ENCODE results near the gene KCNN1. TPM values are rescaled to one million over a fixed set of nuclear protein-coding genes. Genes with fewer than 3 reads are reported as not detected.
"Not testable (repeated sequence)": the region's sequence is repeated elsewhere in the genome, so short reads cannot be mapped to it uniquely, and the experiment has no call there.

KCNN1 gene
- total and polyA plus RNA-seq, 2 experiments from 2014 or later, result 2.2 to 29.8 TPM

- TF ChIP-seq, protein P1, sequence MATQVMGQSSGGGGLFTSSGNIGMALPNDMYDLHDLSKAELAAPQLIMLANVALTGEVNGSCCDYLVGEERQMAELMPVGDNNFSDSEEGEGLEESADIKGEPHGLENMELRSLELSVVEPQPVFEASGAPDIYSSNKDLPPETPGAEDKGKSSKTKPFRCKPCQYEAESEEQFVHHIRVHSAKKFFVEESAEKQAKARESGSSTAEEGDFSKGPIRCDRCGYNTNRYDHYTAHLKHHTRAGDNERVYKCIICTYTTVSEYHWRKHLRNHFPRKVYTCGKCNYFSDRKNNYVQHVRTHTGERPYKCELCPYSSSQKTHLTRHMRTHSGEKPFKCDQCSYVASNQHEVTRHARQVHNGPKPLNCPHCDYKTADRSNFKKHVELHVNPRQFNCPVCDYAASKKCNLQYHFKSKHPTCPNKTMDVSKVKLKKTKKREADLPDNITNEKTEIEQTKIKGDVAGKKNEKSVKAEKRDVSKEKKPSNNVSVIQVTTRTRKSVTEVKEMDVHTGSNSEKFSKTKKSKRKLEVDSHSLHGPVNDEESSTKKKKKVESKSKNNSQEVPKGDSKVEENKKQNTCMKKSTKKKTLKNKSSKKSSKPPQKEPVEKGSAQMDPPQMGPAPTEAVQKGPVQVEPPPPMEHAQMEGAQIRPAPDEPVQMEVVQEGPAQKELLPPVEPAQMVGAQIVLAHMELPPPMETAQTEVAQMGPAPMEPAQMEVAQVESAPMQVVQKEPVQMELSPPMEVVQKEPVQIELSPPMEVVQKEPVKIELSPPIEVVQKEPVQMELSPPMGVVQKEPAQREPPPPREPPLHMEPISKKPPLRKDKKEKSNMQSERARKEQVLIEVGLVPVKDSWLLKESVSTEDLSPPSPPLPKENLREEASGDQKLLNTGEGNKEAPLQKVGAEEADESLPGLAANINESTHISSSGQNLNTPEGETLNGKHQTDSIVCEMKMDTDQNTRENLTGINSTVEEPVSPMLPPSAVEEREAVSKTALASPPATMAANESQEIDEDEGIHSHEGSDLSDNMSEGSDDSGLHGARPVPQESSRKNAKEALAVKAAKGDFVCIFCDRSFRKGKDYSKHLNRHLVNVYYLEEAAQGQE (IDR thresholded peaks at IDR 0.05; ENCODE audit: unreplicated experiment), result no peak
- TF ChIP-seq ZNF331 (CRISPR knock-in tag; IDR thresholded peaks at IDR 0.05; ENCODE audit: low read depth) (no peak), EZH2phosphoT487 (IDR thresholded peaks at IDR 0.05; ENCODE audit: unreplicated experiment) (no peak), EZH2 (IDR thresholded peaks at IDR 0.05; ENCODE audit: low read depth, unreplicated experiment) (no peak), STAT1 (IDR thresholded peaks at IDR 0.05; ENCODE audit: unreplicated experiment) (no peak)
- TF ChIP-seq, protein P2, sequence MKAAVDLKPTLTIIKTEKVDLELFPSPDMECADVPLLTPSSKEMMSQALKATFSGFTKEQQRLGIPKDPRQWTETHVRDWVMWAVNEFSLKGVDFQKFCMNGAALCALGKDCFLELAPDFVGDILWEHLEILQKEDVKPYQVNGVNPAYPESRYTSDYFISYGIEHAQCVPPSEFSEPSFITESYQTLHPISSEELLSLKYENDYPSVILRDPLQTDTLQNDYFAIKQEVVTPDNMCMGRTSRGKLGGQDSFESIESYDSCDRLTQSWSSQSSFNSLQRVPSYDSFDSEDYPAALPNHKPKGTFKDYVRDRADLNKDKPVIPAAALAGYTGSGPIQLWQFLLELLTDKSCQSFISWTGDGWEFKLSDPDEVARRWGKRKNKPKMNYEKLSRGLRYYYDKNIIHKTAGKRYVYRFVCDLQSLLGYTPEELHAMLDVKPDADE (IDR thresholded peaks at IDR 0.05), result no peak
- TF ChIP-seq, protein P3, sequence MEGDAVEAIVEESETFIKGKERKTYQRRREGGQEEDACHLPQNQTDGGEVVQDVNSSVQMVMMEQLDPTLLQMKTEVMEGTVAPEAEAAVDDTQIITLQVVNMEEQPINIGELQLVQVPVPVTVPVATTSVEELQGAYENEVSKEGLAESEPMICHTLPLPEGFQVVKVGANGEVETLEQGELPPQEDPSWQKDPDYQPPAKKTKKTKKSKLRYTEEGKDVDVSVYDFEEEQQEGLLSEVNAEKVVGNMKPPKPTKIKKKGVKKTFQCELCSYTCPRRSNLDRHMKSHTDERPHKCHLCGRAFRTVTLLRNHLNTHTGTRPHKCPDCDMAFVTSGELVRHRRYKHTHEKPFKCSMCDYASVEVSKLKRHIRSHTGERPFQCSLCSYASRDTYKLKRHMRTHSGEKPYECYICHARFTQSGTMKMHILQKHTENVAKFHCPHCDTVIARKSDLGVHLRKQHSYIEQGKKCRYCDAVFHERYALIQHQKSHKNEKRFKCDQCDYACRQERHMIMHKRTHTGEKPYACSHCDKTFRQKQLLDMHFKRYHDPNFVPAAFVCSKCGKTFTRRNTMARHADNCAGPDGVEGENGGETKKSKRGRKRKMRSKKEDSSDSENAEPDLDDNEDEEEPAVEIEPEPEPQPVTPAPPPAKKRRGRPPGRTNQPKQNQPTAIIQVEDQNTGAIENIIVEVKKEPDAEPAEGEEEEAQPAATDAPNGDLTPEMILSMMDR (conservative IDR thresholded peaks at IDR 0.05; ENCODE audit: low read depth in 2 of 2), result no peak
Measured at GRCh38 chr19:18027151-18027550, 60.2 kb downstream of the KCNN1 start (continued).

DNA sequence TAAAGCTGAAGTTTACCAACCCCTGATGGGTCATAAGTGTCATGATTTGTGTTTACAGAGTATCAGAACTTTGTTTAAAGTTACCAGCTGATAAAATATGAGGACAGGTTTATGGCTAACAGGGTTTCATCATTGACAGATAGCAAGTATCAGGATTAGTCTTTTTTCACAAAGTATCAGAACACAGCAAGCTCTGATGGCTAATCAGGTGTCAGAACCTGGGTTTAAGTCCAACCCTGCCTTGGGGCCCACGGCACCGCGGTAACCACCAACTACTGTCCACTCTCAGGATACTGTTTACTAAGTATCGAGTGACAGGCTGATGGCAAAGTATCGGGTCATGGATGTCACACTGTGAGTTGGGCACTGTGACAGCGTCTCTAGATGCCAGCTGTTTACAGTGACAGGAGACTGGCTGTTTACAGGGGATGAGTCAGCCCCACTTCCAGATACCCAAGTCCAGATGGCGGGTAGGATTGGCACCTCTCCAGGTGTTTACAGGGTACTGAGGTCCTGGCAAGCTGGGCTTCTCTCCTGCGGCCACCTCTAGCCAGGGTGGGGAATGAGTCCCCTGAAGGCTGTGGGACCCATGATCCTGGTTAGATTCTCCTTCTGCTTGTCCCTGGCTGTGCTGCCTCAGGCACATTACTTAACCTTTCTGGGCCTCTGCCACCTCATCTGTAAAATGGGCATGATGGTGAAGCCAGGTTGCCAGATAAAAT is 62.9 kb downstream of the KCNN1 start:
- Histone ChIP-seq H3K27ac (ENCODE audit: low read depth) (no peak overlapping the region), H3K4me1 (ENCODE audit: insufficient read depth) (no peaks in the 10 kb centered on the region), H2AFZ (no peak overlapping the region), H3K4me3 (no peak overlapping the region), H4K20me1 (replicated peaks; ENCODE audit: insufficient read depth) (no peaks in the 10 kb centered on the region), H3F3A (replicated peaks; ENCODE audit: low read depth) (no peaks in the 10 kb centered on the region), H3K27me3 (ENCODE audit: insufficient read depth) (no peaks in the 10 kb centered on the region), H3K79me2 (replicated peaks; ENCODE audit: insufficient read depth) (no peaks in the 10 kb centered on the region), H3K36me3 (ENCODE audit: insufficient read depth) (no peaks in the 10 kb centered on the region), H3K4me2 (no peak overlapping the region), H3K9me2 (ENCODE audit: insufficient read depth) (no peaks in the 10 kb centered on the region)
- ATAC-seq (no peak), DNase-seq (ENCODE audit: low spot score) (no peak)
- TF ChIP-seq CREB1 (CRISPR knock-in tag; IDR thresholded peaks at IDR 0.05; ENCODE audit: low read depth), result no peak
- TF ChIP-seq ZNF331 (CRISPR knock-in tag; IDR thresholded peaks at IDR 0.05; ENCODE audit: low read depth), result no peak
- no peak for TF ChIP-seq ZNF114 (CRISPR knock-in tag; IDR thresholded peaks at IDR 0.05)
- no peak for TF ChIP-seq EZH2phosphoT487 (IDR thresholded peaks at IDR 0.05; ENCODE audit: unreplicated experiment)
- TF ChIP-seq, protein P3 (conservative IDR thresholded peaks at IDR 0.05; ENCODE audit: low read depth in 2 of 2), result no peak
- peaks cover 12% of the 10 kb centered on the region for H3K27me3 Mint-ChIP-seq (ENCODE audit: insufficient read depth, low read depth, poor library complexity)
- no peak overlapping the region for H3K27ac Mint-ChIP-seq
- H3K4me1 Mint-ChIP-seq, result no peaks in the 10 kb centered on the region
- no peaks in the 10 kb centered on the region for H3K36me3 Mint-ChIP-seq (ENCODE audit: low read depth)
- no peak overlapping the region for H3K4me3 Mint-ChIP-seq
- no peaks in the 10 kb centered on the region for H3K9me3 Mint-ChIP-seq

GRCh38 chr19:18031401-18031800 is 64.5 kb downstream of the KCNN1 start:
- not testable (repeated sequence) for DNase-seq (ENCODE audit: low spot score); H3K27me3 Mint-ChIP-seq (ENCODE audit: insufficient read depth, low read depth, poor library complexity); H3K27ac Mint-ChIP-seq; H3K27me3 ChIP-seq (ENCODE audit: insufficient read depth); H4K20me1 ChIP-seq (replicated peaks; ENCODE audit: insufficient read depth); H3K4me1 ChIP-seq (ENCODE audit: insufficient read depth); H3K4me3 ChIP-seq; H3K79me2 ChIP-seq (replicated peaks; ENCODE audit: insufficient read depth); H3F3A ChIP-seq (replicated peaks; ENCODE audit: low read depth); H3K4me1 Mint-ChIP-seq; H3K4me3 Mint-ChIP-seq; H3K9me3 Mint-ChIP-seq; H3K9me2 ChIP-seq (ENCODE audit: insufficient read depth); H3K4me2 ChIP-seq; H3K36me3 Mint-ChIP-seq (ENCODE audit: low read depth); H3K27ac ChIP-seq (ENCODE audit: low read depth); H3K36me3 ChIP-seq (ENCODE audit: insufficient read depth); ATAC-seq; H2AFZ ChIP-seq
